Thymus (tissue), 11 donors: Measurements from ENCODE around the gene CYB5A. TPM values are rescaled to one million over a fixed set of nuclear protein-coding genes. Genes with fewer than 3 reads are reported as not detected.
"Not testable (repeated sequence)": the region's sequence is repeated elsewhere in the genome, so short reads cannot be mapped to it uniquely, and the experiment has no call there.

Experiments used
- DNase-seq, 9 donors: peaks; one replicate each; pipeline ENCODE4 v3.0.0-alpha.2; 2013; ENCODE audit warnings: low spot score in 9 of 9, low read depth in 6 of 9, missing footprints in 1 of 9
- H3K27ac ChIP-seq, 2 donors: one replicate each; pipeline ENCODE4 v1.5.1; 2013; ENCODE audit warnings: control low read depth in 1 of 2, low read depth in 1 of 2, low read length in 1 of 2, mild to moderate bottlenecking in 1 of 2, moderate library complexity in 1 of 2
- H3K27me3 ChIP-seq, 2 donors: one replicate each; pipeline ENCODE4 v1.5.1; 2013; ENCODE audit warnings: low read length in 1 of 2; ENCODE audit not compliant: control insufficient read depth in 2 of 2, insufficient read depth in 1 of 2
- H3K36me3 ChIP-seq, 2 donors: one replicate each; pipeline ENCODE4 v1.5.1; 2013; ENCODE audit warnings: low read length in 1 of 2, mild to moderate bottlenecking in 1 of 2, moderate library complexity in 1 of 2; ENCODE audit not compliant: control insufficient read depth in 2 of 2, insufficient read depth in 2 of 2
- H3K4me1 ChIP-seq, 2 donors: one replicate each; pipeline ENCODE4 v1.5.1; 2013; ENCODE audit warnings: low read length in 2 of 2; ENCODE audit not compliant: control insufficient read depth in 2 of 2, insufficient read depth in 2 of 2
- H3K4me3 ChIP-seq, 2 donors: one replicate each; pipeline ENCODE4 v1.5.1; 2013; ENCODE audit warnings: low read length in 2 of 2, control low read depth in 1 of 2, mild to moderate bottlenecking in 1 of 2
- H3K9me3 ChIP-seq, 2 donors: one replicate each; pipeline ENCODE4 v1.5.1; 2013; ENCODE audit warnings: low read length in 1 of 2, mild to moderate bottlenecking in 1 of 2; ENCODE audit not compliant: control insufficient read depth in 2 of 2, insufficient read depth in 1 of 2
- WGBS: extraction: QIAGEN DNeasy Blood & Tissue Kit; methylation state at CpG from one replicate; pipeline ENCODE4 v1.1.7; 2013; 5-methylcytosine and 5-hydroxymethylcytosine counted together
- polyA plus RNA-seq: library from polyadenylated mRNA; stranded (reverse); fragments of 200-250 nt; gene quantifications from one replicate; pipeline ENCODE4 v1.2.3, GENCODE V29; 2013
- total RNA-seq: library from RNA; stranded (reverse); fragments of 120-200 nt; gene quantifications from one replicate; pipeline ENCODE4 v1.2.4, GENCODE V29; 2013
- donor health status: healthy.

Gene CYB5A
- total and polyA plus RNA-seq, 2 donors: 52.9 to 86.2 TPM

DNA sequence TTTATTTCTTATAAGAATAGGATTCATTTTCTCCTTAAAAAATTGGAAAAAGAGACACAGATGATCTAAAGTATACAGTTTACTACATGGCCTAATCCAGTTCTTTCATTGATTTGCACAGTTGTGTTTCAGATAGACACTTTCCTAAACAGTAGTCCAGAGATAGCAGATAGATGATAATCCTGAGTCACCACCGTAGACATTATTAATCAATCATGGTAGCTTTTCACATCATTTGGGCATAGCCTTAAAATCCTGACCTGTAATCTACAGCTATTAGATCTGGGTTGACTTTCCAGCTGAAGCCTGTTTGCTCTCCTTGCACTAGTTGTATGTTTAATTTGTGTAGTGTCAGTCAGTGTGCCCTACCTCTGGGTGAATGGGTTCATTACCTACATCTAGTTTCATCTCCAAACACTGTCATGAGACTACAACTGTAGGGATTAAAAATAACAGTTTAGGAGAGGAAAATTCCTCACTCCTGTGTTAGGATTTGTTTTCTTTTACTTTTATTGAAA lies 38.0 kb upstream of the CYB5A start:
- H3K4me3 ChIP-seq: no peak overlapping the region
- WGBS: 99% methylated on average over 1 of the region's 1 CpG
- no peaks in the 10 kb centered on the region for H3K27me3 ChIP-seq
- H3K9me3 ChIP-seq: no peaks in the 10 kb centered on the region
- H3K27ac ChIP-seq: no peak overlapping the region
- no peak for DNase-seq
- no peaks in the 10 kb centered on the region for H3K36me3 ChIP-seq
- no peaks in the 10 kb centered on the region for H3K4me1 ChIP-seq

GRCh38 chr18:74328206-74328605 lies 36.4 kb upstream of the CYB5A start:
- Histone ChIP-seq H3K4me1 (no peaks in the 10 kb centered on the region), H3K4me3 (no peak overlapping the region), H3K27ac (no peak overlapping the region), H3K36me3 (no peaks in the 10 kb centered on the region), H3K27me3 (no peaks in the 10 kb centered on the region), H3K9me3 (no peaks in the 10 kb centered on the region)
- WGBS: 94% methylated on average over 2 of the region's 2 CpGs
- DNase-seq: no peak

DNA sequence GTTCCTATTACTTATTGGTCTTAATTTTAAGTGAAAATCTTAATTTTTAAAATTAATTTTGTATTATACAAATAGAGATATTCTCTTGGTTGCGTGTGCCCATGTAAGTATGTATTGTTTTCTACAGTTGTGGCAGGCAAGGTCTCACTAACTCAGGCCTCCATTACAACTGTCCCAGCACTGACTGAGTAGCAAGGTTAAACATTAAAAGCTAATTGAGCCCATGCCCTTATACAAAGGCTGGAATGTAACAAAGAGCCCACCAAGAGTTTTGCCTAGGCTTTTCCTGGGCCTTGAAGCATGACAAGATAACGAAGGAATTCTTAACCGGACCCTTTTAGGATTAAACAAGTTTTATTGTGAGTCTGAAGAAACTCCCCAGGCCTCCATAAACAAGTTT lies 35.0 kb upstream of the CYB5A start:
- not testable (repeated sequence) for H3K36me3 ChIP-seq, DNase-seq, H3K27me3 ChIP-seq, H3K27ac ChIP-seq, H3K9me3 ChIP-seq, H3K4me1 ChIP-seq, H3K4me3 ChIP-seq
- 98% methylated on average over 3 of the region's 3 CpGs for WGBS

GRCh38 chr18:74326231-74326630 lies 34.5 kb upstream of the CYB5A start:
- Histone ChIP-seq H3K36me3 (no peaks in the 10 kb centered on the region), H3K27ac (no peak overlapping the region), H3K4me1 (no peaks in the 10 kb centered on the region), H3K4me3 (no peak overlapping the region), H3K27me3 (no peaks in the 10 kb centered on the region), H3K9me3 (no peaks in the 10 kb centered on the region)
- WGBS: 49% methylated on average over 2 of the region's 2 CpGs
- no peak for DNase-seq

DNA sequence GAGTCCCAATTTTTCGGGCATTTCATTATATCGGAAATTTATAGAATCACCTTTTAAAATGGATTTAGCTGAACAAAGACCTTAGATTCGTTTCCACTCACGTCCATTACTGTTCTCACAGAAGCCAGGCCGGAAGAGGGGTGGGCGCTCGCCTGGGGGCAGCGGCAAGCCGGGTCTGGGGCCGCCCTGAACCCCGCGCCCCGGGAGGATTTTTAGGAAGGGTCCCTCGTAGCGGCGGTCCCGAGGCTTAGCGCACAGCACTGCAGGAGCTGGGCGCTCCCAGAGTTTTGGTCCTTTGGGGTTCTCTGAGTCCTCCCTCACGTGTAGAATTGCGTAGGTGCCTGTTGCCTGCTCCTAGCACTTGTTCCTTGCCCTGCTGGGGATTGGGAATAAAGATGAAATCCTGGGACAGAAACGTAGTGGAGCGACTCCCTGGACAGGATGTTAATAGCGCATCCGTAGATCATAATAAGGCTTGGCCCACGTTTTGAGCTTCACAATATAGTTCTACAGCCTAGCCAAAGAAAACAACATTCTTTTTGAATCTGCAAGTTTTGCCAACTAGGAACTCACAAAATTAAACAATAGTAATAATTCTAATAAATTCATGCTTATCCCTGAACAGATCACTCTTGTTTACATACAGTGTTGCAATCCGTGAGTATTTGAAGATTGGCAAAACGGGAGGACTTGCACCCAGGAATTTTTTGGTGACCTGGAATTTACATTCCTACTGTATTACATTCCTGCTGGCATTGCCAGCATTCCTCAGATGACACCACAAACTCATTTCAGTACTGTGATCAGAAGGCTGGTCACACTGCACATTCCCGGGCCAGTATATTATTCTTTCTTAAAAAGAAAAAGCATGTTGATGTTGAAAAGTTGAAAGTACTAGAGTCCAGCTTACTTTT lies 24.8 kb upstream of the CYB5A start:
- Histone ChIP-seq H3K4me1 (no peaks in the 10 kb centered on the region), H3K9me3 (peaks cover 0 to 12% of the 10 kb centered on the region in 2 donors), H3K4me3 (no peak overlapping the region), H3K27me3 (peaks cover 0 to 2% of the 10 kb centered on the region in 2 donors), H3K27ac (no peak overlapping the region), H3K36me3 (no peaks in the 10 kb centered on the region)
- DNase-seq: no peak
- 96% methylated on average over 29 of the region's 29 CpGs for WGBS

DNA sequence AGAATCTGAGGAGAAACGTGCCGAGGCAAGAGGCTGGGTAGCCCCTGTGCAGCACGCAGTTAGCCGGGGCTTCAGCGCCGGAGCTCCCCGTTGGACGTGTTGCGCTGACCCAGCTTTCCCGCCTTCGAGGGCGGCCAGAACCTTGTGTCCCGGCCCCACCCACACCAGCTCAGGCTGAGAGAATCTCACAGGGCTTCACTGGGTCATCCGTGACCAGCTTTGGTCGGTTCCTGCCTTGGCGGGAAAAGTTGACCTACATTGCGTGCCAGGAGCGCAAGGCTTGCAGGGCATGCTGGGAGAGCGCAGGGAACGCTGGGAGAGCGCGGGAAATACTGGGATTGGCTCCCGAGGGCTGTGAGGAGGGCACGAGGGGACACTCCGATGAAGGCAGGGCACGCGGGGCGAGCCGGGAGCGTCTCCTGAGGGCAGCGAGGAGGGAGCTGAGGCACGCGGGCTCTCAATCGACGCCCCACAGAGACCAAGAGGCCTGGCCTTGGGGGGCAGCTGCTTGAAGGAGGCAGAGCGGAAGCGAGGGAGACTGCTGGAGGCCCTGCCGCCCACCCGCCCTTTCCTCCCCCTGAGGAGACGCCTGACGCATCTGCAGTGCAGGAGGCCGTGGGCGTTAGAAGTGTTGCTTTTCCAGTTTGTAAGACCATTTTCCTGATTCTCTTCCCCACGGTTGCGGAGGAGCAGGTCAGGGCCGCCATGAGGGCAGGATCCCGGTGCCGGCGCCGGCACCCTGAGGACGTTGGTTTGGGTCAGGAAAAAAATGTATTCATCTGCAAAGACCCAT lies 23.9 kb upstream of the CYB5A start, which contains the start of gene C18orf63:
TSS of gene C18orf63 (plus strand) at position 376 of the 793 bp plus-strand sequence. CDS start 2,027 bp downstream, outside the sequence.
- 95% methylated on average over 51 of the region's 51 CpGs for WGBS
- H3K36me3 ChIP-seq: no peaks in the 10 kb centered on the region
- no peak for DNase-seq
- no peak within 1 kb of the TSS for H3K4me3 ChIP-seq
- H3K9me3 ChIP-seq: peaks cover 0 to 15% of the 10 kb centered on the region in 2 donors
- H3K27ac ChIP-seq: no peak within 1 kb of the TSS
- H3K4me1 ChIP-seq: no peaks in the 10 kb centered on the region
- H3K27me3 ChIP-seq: peaks cover 0 to 2% of the 10 kb centered on the region in 2 donors

GRCh38 chr18:74314759-74315463 lies 23.1 kb upstream of the CYB5A start:
- WGBS: 95% methylated on average over 22 of the region's 22 CpGs
- no peaks in the 10 kb centered on the region for H3K4me1 ChIP-seq
- H3K36me3 ChIP-seq: no peaks in the 10 kb centered on the region
- peaks cover 0 to 2% of the 10 kb centered on the region in 2 donors for H3K27me3 ChIP-seq
- no peak overlapping the region for H3K4me3 ChIP-seq
- no peak overlapping the region for H3K27ac ChIP-seq
- no peak for DNase-seq
- peaks cover 0 to 15% of the 10 kb centered on the region in 2 donors for H3K9me3 ChIP-seq

DNA sequence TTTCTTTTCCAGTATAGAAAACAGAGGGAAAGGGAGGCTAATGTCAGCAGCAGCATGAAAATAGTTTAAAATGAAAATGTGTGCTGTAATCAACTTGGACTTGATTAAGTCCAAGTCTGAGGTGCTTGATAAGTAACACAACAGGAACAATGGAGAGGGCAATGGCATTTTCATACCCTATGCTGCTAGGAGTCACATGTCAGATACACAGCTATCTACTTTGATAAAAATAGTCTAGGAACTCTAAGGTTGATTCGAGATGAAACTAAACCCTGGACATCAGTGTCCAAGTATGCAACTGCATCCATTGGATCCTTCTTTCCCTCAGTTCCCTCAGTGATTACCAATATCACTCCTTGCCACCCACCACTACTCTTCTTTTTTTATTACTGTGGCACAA lies 19.2 kb upstream of the CYB5A start:
- 98% methylated on average over 1 of the region's 1 CpG for WGBS
- Histone ChIP-seq H3K4me3 (no peak overlapping the region), H3K27me3 (peaks cover 0 to 2% of the 10 kb centered on the region in 2 donors), H3K4me1 (no peaks in the 10 kb centered on the region), H3K9me3 (peaks cover 0 to 15% of the 10 kb centered on the region in 2 donors), H3K27ac (no peak overlapping the region), H3K36me3 (no peaks in the 10 kb centered on the region)
- no peak for DNase-seq
